ENCODE results near the gene IL7R. TPM values are rescaled to one million over a fixed set of nuclear protein-coding genes. Genes with fewer than 3 reads are reported as not detected.
A peak's percentile ranks its signal among the peaks of the same experiment; 100 is the strongest.

IL7R gene
- total RNA-seq, 1 donor from 2014 or later: 34.0 TPM

GRCh38 chr5:35904443-35905132 is 47.9 kb downstream of the IL7R start:
- no peak for DNase-seq (ENCODE audit: low spot score)

DNA sequence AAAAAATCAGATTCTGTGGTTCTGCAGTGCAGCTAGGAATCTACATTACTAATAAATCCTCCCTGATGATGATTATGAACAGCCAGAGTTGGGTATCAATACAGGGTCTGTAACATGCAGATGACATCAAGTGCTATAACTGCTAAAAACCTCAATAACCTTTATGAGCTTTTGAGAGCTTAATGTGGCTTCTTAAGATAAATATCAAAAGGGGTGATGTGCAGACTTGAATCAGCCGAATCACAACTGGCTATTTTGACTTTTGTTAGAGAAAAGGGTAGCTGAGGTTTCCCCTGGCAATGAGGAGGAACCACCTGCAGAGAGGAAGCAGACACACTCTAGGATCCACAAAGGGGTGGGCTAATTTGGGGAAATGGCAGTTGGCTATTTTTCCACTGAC is 51.5 kb downstream of the IL7R start:
- no peak for DNase-seq (ENCODE audit: low spot score)

- no peak for DNase-seq (ENCODE audit: low spot score)
Measured at GRCh38 chr5:35908814-35909213, 52.1 kb downstream of the IL7R start.

GRCh38 chr5:35919191-35919590 is 62.5 kb downstream of the IL7R start:
- DNase-seq (ENCODE audit: low spot score): no peak

DNA sequence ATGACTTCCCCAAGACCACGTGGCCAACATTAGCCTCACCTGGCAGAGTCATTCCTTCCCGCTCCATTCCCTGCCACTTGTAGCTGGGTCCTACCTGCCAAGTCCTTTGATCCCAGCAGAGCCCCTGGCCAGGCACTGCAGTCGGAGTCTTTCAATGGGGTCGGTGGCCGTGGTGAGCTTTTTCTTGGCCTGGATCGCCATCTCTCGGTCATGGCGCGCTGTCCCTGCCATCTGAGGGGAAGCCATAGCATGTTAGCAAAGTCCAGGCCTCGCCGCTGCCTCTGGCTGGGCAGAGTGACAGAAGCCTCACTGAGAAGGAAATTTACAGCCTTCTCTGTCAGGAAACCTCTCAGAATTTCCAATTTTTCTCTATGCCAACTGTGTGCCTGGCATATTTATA is 64.2 kb downstream of the IL7R start:
- no peak for DNase-seq (ENCODE audit: low spot score)

- DNase-seq (ENCODE audit: low spot score): no peak
Measured at GRCh38 chr5:35921930-35922329, 65.2 kb downstream of the IL7R start.

DNA sequence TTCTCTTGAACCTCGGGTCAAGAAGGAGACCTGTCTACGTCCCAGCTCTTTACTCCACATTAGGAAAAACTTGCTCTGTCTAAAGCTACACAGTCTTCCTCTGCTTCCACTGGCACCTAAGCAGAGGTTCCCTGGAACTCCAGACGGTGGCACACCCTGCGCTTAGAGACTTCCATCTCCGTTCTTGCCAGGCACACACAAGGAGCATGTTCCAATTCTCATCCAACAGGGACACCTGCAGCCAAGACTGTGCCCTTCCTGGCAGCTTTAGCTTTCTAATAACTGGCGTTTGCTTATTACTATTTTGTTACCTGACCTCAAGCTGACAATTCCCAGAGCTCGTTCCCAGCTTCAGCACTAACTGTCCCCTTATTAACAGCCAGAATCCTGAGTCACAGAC is 65.8 kb downstream of the IL7R start:
- DNase-seq (ENCODE audit: low spot score): no peak

GRCh38 chr5:35924122-35924949 is 67.6 kb downstream of the IL7R start:
- no peak for DNase-seq (ENCODE audit: low spot score)

DNA sequence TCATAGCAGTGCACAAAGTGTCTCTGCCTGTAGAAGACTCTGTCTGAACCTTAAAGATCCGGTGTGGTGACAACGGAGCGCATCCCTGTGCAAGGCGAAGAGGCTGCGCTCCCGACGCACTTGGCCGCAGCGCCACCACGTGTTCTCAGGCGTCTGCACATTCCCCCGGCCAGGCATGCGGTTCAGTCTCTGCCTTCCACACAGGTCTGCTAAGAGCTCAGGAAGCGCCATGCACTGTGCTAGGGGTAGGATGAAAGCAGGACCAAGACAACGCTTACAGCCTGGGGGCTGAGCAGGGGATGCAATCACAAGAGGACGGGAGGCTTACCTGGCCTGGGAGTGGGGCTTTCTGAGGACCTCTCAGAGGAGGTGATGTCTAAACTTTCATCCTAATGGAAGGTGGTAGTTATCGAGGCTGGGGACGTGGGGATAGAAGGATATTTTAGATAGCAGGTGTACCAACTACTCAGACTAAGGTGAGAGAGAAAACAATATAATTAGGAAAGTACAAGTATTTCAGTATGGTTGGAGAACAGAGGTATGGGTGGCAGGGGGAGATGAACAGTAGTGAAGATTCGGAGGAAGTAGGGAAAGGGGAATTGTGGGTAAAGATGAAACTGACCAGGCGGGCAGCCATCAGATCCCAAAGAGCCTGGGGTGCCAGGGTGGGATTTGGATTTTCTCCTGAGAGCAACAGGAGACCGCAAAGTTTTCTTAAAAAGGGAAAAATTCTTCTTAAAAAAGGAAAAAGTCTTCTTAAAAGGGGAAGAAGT is 68.4 kb downstream of the IL7R start:
- DNase-seq (ENCODE audit: low spot score): peak; percentile 61

DNA sequence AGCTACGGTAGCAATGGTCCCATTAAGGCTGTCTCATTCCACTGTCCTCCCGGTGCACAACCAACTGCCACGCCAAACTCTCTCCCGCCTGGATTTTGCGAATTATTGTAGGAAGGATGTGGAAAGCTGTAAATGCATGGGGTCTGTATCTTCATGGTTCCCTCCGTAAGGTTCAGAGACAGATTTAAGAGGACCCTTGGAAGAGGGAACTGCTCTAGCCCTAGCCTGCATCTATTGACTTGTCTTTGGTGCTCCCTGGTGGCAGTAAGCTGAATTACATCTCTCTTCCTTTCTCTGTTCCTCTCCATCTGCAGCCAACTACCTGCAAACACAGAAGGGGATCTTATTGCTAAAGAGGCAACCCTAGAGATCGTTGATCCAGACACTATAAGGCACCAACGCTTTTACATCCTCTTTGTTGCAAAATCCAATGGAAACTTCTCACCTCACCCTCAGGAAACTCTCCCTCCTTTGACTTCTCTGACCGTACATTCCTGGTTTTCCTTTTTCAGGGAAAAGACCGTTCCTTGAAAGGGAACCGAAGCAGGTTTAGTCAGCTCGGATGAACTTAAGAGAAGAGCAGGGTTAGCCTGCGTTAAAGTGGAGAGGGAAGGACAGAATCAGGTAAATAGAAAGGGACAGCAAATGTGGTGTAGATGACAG is 69.8 kb downstream of the IL7R start:
- peak; percentile 60 for DNase-seq (ENCODE audit: low spot score)

Other genes starting within 250 kb of the IL7R start
- 11.5 TPM for gene SPEF2, start 239.0 kb upstream of the IL7R start, total RNA-seq
- gene CAPSL, start 81.7 kb downstream of the IL7R start, total RNA-seq: not detected
- not detected for gene UGT3A1, start 134.5 kb downstream of the IL7R start, total RNA-seq
- gene UGT3A2, start 210.0 kb downstream of the IL7R start, total RNA-seq: not detected

Measured in mucosa of gallbladder (tissue), 1 donor.